Stimulated activated CD8-positive, alpha-beta memory T cell treated with anti-CD3 and anti-CD28 coated beads, Interleukin-15, amount 100 ng/mL, for 4 hours (primary cell): ENCODE measurements around the gene NFIX.

Experiments
- DNase-seq, 2 donors: peaks; one replicate each; pipeline ENCODE4 v3.0.0-alpha.2; 2020; ENCODE audit warnings: low read depth in 2 of 2

Gene NFIX

DNA sequence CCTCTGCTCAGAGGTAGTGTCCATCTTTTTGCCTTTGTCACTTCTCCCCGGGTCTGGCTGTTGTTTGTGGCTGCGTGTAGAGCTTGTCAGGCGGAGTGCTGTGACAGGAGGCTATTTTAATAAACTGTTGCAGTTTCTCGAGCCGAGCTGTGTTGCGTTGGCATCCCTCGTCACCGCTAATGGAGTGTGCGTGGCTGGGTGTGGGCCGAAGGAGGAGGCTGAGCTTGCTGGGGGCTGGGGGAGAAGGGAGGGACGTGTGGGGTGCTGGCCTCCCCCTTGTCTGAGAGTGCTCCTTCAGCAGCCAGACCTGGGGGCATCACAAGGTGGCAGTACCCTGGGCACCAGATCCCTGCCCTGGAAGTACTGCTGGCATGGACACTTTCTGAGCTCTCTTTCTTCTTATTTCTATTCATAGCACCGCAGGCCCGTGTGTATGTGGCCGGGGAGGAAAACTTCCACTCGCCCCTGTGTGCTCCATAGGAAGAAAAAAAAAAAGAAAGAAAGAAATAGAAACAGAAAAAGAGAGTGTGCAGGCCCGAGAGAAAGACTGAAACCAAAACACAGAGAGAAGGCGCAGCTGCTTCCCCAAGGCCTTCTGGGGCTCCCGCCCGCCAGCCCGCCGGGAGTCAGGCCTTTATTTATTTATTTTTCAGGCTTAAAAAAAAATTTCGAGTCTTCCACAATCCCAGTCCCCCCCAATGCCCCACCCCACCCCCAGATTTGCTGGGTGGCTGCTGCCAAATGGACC lies 27.0 kb downstream of the NFIX start:
- no peak for DNase-seq

DNA sequence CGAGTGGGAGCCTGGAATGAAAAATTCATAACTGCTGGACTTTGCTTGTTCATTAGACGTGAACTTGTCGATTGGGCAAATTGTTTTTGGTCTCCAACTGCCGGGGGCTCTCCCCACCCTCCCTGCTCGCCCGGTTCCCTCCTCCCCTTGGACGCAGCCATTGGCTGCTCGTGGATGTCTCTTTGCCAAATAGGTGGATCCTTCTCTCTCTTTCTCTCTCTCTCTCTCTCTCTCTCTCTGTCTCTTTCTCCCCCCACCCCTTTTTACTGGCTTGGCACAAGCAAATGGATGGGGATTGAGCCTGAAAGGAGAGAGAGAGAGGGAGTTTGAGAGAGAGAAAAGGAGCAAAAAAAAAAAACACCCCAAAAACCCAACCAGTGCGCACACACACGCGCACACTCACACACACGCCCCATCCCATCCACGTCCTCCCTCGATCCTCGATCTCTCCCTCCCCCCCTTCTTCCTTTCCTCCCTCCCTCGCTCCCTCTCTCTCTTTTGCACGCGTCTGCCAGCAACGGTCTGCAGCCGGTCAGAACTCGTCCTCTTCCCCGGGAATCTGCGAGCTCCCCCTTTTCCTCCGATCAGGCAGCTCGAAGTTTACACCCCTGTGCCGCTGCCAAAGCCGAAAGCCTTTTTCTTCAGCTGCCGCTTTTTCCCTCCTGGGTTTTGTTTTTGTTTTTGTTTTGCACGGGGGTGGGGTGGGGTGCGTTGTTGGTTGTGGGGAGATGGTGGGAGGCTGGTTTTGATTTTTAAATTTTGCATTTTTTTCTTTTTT lies 27.8 kb downstream of the NFIX start:
- DNase-seq: no peak

- DNase-seq: no peak
Measured at GRCh38 chr19:13023656-13024055, 28.4 kb downstream of the NFIX start.

DNA sequence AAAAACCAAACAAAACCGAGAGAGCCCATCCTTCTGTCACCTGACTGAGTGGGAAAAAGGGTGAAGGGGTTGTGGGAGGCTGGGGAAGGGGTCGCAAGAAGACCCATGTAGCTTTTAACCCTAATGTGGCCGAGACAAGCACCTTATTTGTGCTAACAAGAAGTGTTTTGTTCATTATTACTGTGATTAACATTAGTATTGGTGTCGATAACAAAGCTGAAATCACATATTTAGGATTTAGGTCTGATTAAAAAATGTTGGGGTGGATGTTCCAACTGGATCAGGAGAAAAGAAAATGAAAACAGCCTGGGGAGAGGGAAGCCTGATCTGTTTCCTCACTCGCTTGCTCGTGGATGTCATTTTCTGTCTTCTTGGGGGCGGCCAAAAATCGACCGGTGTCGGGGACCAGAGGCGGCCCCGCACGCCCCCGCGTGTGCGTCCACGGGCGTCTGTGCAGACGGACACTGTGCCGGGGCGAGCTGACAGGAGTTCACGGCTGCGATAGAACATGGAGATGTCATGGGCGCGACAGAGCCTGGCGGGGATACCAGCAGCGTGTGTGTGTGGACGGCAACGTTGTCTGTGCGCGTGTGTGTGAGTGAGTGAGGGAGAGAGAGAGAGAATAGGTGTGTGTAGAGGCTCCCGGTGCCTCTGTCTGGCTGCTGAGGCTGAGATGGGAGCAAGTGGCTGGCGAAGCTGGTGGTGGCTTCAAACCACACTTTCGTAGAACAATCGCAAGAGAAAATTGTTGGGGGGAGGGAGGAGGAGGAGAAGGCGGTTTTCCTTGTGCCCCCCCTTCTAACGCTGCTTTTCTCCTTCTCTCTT lies 29.1 kb downstream of the NFIX start:
- no peak for DNase-seq

DNA sequence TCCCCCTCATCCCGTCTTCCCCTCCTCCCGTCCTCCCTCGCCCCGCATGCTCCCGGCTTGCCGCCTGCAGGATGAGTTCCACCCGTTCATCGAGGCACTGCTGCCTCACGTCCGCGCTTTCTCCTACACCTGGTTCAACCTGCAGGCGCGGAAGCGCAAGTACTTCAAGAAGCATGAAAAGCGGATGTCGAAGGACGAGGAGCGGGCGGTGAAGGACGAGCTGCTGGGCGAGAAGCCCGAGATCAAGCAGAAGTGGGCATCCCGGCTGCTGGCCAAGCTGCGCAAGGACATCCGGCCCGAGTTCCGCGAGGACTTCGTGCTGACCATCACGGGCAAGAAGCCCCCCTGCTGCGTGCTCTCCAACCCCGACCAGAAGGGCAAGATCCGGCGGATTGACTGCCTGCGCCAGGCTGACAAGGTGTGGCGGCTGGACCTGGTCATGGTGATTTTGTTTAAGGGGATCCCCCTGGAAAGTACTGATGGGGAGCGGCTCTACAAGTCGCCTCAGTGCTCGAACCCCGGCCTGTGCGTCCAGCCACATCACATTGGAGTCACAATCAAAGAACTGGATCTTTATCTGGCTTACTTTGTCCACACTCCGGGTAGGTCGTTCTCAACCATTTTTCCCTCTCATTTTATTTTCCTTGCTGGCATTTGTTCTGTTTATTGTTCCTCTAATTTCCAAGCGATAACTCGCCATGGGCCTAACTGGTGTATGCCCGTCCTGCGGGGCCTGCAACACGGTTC lies 29.8 kb downstream of the NFIX start:
- no peak for DNase-seq

GRCh38 chr19:13025819-13026456 lies 30.7 kb downstream of the NFIX start:
- DNase-seq: no peak

- DNase-seq: no peak
Measured at GRCh38 chr19:13026462-13027370, 31.4 kb downstream of the NFIX start.

DNA sequence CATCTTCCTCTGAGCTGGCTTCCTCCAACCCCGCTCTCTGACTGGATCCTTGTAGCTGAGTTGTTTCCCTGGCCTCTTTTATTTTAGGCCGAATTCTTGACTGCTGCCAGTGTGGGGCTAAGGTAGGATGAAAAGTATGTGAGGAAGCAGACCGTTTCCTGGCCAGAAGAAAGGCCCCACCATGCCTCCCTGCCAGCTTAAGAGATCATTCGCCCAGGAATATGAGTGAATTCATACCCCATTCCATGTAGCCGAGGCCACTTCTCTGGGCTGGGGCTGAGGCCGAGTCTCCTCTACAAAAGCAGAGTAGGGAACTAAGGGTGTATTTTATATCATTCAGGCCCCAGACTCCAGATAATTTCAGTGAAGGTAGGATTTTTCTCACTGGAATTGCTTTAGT lies 32.3 kb downstream of the NFIX start:
- DNase-seq: no peak

DNA sequence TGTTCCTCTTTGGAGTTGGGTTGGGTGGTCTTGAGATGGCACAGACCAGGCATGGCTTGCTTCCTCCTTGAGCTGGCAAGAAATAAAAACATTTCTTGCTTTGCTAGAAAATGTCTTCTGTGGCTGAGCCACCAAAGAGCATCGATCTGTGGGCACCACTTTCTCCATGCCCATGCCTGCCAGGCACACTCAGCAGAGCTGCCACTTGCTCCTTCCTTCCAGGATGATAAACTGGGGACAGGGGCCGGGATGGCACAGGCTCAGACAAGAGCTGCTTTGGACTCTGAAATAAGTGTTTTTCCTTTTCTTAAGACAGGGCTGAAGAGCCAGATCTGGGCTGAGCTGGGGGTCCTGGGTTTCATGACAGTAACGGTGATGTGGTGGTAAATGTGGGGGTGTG lies 32.8 kb downstream of the NFIX start:
- DNase-seq: no peak

GRCh38 chr19:13029301-13029880 lies 34.1 kb downstream of the NFIX start:
- no peak for DNase-seq

GRCh38 chr19:13029893-13030292 lies 34.6 kb downstream of the NFIX start:
- no peak for DNase-seq

- DNase-seq: no peak
Measured at GRCh38 chr19:13031917-13032623, 36.8 kb downstream of the NFIX start.

- DNase-seq: no peak
Measured at GRCh38 chr19:13032837-13033236, 37.6 kb downstream of the NFIX start.

DNA sequence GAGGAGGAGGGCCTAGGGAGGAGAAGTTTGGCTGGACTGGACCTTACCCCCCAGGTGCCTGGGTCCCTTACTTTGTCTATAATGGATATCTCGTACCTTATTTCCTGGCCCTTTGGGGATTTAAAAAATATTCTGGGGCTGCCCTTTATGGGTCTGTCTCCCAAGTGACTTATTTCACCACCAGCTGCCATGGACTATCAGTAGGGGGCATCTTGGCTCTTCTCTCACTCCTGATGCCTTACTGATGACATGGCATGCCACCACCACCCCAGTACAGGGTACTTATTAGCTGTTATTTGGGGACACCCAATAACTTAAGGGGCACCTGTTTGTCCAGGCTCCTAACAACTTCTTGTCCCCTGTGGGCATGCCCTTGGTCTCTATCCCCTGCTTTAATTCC lies 38.0 kb downstream of the NFIX start:
- DNase-seq: no peak

DNA sequence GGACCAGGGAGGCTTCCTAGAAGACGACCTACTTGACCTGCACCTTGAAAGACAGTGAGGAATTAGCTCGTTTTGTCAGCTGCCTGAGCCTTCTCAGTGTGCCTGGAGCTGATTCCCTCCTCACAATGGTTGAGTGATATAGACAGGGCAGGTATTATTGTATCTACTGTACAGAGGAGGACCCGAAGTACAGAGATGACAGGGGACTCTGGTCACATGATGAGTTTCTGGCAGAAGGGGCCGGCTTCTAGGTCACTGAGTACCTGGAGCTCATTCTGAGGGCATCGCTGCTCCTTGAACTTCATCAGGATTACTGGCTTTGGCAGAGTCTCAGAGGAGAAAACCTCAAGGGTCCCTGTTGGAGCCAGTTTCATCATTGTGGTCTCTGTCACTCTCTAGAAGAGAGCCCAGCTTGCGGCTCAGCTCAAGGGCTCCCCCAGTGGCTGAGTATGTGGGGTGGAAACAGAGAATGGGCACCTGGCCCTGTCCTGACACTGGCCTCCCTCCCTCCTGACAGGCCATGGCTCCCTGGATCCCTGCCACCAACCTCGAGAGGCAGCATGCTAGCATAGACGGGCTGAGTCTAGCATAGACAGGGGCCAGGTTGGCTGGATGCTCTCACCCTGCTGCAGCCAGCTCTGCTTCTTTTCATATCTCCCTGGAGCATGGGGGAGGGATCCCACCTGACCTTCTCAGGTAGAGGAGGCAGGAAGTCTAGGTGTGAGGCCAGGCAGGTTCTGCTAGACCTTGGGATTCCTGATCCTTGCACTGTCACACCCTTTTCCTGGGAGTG lies 38.7 kb downstream of the NFIX start:
- no peak for DNase-seq

GRCh38 chr19:13034636-13035035 lies 39.4 kb downstream of the NFIX start:
- no peak for DNase-seq

DNA sequence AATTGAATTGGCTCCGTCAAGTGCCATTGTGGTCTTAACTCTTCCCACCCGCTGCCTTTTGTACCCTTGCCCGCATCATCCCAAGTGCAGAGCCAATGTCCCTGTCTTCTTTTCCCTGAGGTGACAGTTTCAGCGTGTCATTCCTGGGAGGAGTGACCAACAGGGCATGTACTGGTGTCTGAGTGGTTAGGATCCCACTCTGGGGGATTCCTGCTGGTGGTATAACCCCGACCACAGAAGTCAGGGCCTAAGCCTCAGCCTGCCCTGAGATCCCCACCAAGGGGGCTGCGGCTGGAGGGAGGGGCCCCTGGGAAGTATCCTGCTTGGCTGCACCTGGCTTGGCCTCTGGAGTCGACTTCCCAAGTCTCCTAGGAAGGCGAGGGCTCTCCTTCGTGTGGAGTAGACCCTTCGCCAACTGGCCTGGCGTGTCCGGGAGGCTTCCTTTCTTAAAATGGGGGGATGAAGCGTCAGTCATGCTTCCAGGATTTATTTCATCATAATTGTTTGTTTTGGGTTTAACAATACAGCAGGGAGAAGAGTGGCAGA lies 40.6 kb downstream of the NFIX start:
- DNase-seq: no peak

DNA sequence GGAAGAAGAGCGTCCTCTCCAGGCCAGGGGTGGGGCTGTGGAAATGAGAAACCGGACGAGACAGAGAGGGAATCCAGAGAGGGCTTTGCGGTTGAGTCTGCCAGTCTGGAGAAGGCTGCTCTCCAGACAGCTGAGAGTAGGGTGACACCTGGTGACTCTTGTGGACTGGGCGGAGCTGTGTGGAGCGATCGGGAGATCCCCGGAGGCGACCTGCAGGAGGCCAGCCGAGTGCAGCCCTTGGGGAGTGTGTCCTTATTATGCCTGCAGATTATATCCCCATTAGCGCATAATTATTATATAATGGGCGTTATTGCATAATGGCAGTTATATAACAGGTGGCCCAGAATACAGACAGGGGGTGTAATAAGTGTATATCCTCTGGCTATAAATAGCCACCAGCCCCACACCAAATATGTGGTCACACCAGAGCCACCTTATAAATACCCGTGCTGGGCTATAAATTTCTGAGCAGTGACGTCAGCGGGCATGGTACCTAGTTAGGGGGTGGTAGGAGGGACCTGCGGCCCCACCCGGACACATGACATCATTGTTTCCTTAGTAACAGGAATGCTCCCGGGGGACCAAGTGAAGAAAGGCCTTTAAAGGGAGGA lies 41.2 kb downstream of the NFIX start:
- DNase-seq: no peak
